HG03469 (cell line): ENCODE data around the gene ZNF670.

ENCODE experiments used
- ATAC-seq: cut with Tn5 transposase; IDR thresholded peaks from one replicate; pipeline ENCODE4 v1.9.1; 2021; ENCODE audit warnings: mild to moderate bottlenecking, moderate library complexity, moderate number of reproducible peaks; ENCODE audit not compliant: unreplicated experiment

Gene ZNF670

DNA sequence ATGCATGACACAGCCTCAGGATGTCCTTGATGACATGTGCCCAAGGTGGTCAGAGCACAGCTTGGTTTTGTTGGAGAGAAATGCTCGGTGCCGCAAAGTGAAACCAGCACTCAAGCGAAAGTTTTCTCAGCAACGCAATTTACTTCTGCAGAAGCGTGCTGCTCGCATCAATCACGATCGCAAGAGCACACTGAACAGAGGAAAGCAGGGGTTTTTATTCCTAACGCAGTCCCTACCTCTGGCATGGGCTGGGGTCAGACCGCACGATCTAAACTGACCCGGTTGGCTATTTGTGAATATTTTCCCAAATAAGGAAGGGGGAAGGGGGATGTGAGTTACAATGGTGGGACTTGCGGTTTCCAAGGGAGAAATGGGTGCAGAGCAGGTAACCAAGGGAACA is 26.4 kb upstream of the ZNF670 start:
- no peak for ATAC-seq

DNA sequence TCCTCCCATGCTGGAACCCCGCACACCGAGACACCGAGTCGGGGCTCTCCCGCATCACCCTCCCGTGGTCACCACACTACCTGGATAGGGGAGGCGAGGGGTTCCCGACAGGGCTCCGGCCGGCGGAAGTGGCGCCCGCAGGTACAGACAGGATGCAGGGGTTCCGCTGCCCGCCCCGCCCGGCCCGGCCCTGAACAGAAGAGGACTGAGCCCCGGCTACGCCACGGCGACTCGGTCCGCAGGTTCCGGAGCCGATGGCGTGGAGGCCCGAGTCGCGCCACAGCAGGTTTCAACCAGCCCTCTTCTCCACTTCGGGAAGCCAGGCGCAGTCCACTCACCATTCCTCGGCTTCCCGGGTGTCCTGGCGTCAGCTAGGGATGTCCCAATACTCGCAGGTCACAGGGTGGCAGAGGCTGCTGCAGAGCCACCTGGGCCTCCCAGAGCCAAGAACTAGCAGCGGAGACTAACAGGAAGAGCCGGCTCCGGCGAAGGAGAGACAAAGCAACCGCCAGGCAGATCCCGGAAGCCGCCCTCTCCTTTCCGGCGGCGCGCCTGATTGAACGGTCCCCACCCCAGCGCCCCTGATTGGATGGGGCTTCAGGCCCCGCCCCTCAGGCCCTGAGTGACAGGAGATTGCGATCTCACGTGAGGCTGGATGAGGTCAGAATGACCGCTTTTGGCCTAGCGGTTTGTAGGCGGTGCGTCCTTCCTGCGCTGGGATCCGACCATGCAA is 25.4 kb upstream of the ZNF670 start, which contains the start of gene ZNF669:
Gene ZNF669, minus strand, starts transcription at position 498 of the 733 bp plus-strand sequence. Its CDS starts 157 bp downstream, at position 341.
- peak; percentile 98 for ATAC-seq

DNA sequence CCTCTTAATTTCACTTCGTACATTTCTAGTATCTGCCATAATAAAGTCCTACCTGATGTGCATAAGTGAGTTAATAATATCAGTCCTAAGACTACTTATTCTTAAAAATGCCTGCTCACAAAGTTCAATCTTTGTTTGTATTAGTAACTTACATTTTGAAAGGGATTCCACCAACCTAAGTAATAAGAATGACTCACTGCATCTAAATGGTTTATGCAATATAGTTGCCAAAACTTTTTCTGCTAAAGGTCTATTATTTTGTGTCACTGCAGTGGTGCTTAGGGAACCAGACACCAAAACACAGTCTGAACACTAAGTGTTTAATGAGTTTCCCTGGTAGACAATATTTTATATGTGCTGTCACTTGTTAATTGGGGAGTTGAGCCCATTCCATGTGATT is 23.8 kb upstream of the ZNF670 start:
- ATAC-seq: no peak

DNA sequence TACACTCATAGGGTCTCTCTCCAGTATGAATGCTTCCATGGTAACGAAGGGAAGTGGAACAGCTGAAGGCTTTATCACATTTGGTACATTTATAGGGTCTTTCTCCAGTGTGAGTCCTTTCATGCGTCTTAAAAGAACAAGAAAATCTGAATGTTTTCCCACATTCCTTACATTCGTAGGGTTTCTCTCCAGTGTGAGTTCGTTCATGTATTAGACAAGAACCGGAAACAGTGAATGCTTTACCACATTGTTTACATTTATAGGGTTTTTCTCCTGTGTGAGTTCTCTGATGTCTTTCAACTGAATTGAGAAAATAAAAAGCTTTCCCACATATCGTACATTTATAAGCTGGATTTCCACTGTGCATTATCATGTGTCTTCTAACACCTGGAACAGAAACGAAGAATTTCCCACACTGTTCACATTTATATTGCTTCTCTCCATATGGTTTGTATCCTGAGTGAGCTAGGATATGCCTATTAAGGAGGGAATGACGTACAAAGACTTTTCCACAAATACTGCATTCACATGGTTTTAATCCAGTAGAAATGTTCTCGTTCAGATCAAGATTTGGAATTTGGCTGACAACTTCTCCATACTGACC is 22.2 kb upstream of the ZNF670 start:
- ATAC-seq: no peak

DNA sequence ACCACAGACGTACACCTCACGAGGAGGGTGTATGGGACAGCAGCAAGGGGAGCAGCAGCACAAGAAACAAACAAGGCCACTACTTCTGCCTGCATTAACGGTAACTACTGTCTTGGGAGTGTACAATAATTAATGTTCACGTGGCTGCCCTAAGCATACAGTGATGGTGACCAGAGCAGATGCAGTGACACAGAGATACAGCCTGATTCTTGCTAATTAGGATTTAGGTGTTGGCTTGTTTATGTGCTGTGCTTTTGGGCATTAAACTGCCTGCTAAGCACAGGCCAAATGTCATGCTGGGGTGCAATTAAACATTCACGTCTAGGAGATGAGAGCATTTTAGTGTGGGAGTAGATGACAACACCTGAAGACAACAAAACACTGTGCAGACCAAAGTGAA is 18.3 kb upstream of the ZNF670 start:
- ATAC-seq: no peak

DNA sequence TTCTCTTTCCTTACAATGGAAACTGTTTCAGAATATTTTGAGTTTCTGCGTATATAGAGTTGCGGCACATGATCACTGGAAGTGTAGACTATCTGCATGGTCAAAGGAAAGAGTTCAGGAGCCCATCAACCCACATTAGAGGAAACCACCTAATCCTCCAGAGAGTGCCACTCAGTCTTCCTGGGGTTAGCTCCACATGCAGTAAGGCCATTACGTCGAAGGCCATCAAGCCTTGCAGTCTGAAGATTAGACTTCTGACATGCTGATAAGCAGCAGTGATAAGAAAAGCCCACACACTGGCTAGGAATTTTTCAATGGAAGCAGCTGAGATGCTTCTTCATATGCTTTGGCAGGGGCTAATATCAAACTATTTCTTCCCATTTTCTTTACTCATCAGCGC is 17.9 kb upstream of the ZNF670 start:
- ATAC-seq: no peak

DNA sequence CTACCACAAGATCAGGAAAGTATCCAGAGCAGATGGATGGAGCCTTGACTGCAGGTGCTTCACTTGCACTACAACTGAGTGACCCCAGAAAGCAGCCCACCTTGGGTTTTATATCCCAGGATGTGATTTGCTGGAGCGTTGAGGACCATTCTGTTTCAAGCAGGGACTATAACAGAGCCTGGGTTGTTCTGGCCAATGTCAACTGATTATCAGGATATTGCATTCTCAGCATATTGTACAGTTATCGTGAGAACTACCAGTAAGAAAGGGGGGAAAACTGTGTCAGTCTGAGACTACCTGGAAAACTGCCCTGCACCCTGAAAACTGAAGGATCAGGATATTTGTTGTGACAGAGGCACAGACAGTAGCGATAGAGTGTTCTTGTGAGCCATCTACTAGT is 17.5 kb upstream of the ZNF670 start:
- ATAC-seq: no peak

DNA sequence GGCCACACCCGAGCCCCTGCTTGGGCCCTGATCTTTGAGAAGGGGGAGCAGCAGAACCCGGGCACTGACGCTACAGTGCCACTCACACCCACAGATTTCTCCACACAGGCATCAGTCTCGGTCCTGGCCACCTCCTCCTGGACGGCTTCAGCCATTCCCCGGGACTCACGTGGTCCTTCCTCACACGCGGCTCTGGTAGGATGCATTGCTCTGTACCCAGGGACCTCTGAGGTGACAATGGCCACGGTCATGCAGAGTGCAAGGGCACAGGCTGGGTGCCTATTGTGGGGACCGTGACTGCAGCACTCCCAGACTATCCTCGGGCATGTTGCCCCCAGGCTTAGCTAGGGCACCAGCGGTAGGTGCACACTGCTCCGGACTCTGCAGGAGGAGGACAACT is 11.8 kb upstream of the ZNF670 start:
- ATAC-seq: no peak

DNA sequence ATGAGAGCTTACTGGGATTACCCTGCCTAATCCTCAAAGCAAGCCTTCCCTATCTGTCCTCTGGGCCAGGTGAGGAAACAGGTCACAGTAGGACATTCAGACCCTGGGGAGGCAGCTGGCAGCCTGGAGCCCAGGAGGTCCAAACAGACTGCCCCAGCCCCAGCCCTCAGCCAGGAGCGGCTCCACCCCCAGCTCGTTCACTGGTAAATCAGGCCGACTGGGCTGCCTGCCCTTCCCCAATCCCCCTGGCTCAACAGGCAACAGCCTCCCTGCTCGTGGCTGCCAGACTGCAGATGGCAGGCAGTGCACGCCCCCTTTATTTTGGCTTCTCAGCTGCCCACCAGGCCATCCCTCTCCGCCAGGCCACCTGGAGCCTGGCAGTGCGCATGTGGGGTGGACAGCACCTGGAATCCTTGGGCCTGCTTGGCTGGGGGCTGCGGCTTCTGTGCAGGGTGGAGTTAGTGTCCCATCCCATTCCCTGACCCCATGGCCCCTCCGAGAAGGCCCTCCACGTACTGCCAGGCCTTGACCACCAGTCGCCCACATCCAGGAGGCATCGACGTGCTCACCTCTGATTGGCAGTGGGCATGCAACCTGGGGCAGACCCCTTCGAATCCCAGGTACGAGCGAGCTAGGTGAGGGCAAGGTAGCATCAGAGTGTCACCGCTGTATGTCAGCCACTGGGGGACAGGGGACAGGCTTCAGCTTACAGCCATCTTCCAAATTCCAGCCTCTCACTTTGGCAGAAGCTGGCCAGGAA is 11.2 kb upstream of the ZNF670 start:
- no peak for ATAC-seq

DNA sequence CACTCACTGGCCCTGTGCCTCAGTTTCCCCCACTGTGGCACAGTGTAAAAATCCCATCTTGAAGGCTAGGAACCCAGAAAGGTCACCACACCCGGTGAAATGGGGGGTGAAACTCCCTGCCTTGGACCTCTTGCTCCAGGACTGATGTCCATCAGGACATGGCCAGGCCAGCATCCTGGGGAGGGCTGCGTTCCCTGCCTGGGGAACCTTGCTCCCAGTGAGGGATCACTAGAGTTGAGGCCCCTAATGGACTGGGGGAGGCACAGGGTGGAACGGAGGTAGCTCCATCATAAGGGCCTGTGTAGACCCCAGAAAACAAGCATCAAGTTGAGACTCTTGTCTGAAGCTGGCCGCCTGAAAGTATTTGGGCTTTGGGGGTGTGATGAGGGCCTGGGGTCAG is 10.4 kb upstream of the ZNF670 start:
- no peak for ATAC-seq

DNA sequence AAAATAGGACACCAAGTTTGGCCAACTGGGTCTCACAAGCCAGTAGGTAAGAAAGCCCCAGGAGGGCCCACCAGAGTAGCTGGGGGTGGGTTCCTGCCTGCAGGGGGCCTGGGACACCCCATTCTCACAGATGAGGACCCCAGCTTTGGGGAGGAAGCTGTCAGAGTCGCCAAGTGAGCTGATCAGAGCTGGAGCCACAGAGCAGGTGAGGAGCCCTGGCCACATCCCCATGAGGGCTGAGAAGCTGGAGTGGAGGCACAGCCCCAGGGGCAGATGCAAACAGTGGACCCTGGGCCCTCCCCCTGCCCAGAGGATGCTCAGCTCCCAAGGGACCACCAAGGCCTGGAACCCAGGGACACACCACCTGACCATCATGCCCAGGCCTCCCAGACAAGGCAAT is 8.6 kb upstream of the ZNF670 start:
- ATAC-seq: no peak

DNA sequence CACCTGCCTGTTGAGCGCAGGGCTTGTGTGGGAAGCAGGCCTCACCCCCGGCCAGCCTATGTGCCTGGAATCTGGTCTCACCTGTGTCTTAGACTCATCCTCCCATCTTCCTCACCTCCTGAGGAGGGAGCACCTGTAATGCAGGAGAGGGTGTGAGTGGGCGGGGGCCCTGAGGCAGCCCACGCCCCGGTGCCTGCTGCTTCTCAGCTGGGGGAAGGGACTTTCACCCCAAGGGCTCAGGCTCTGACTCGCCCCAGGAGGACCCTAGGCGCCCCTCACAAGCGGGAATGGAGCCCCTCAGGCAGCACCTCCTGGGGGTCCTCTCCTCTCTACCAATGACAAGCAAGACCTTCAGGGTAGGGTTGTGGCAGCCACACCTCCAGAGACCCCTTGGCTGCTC is 6.7 kb upstream of the ZNF670 start:
- ATAC-seq: no peak

DNA sequence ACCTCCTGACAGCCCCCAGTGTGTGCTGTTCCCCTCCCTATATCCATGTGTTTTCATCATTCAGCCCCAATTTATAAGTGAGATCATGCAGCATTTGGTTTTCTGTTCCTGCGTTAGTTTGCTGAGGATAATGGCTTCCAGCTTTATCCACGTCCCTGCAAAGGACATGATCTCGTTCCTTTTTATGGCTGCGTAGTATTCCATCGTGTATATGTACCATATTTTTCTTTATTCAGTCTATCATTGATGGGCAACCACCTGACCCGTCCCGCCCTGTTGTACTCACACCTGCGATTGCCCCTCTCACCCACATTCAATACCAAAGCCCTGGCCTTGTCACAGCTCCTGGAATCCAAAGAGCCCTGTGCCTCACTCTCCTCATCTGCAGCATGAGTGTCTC is 6.2 kb upstream of the ZNF670 start:
- no peak for ATAC-seq

DNA sequence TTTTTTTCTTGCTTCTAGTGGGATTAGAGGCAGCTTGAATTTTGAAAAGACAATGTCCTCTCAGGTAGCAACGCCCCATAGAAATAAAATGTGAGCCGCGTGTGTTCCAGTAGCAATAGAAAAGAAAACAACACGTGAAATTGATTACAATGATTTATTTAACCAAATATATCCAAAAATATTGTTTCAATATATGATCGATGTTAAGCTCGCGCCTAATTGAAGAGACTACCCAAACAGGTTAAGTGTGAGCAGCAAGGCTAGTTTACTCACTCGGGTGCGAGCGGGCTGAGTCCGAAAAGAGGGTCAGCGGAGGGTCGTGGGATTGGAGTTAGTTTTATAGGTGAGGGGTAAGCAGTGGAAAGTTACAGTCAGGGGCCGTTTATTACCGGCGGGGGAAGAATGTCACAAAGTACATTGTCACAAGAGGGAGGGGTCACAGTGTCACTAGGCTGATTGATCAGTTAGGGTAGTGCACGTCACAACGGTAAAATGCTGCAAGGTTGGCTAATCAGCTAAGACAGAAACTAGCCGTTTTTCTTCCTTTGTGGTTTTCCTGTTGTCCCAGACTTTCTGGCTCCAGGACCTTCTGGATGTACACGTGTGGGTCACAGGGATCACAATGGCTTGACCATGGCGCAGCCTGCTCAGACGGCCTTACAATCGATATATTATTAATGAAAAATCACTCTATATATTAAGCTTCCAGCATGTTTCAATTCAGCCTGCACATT is 697 bp upstream of the ZNF670 start:
- no peak for ATAC-seq

DNA sequence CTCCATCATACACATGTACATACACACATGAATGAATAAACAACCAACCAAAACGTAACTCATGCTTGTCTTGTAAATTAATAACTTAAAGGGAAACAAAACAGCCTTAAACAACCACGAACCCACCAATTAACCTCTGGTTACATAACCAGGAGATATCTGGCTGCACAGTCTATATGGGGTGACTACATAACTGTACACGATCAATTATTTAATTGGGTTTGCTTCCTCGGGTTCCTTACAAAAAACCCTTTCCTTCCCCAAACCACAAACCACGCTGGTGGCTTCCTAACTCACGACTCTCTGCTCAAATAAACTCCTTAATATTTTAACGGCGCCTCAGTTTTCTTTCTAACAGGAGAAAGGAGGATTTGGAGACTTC is 744 bp downstream of the ZNF670 start:
- no peak for ATAC-seq

DNA sequence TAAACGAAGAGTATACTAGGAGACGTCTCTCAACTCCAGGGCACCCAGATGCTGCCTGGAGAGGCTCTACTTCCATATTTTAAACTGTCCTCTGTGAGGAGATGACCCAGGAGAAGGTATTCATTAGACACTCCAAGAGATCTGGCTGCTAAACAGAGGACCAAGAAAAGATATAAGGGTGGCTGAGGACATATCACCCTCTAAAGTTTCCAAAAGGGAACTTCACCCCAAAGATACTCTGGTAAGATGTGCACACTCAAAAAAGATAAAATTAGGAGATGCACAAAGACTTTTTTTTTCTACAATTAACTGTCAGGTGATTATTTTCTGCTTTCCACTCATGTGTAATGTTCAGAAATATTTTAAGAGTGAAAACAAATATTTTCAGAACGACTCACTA is 1.4 kb downstream of the ZNF670 start:
- ATAC-seq: no peak

DNA sequence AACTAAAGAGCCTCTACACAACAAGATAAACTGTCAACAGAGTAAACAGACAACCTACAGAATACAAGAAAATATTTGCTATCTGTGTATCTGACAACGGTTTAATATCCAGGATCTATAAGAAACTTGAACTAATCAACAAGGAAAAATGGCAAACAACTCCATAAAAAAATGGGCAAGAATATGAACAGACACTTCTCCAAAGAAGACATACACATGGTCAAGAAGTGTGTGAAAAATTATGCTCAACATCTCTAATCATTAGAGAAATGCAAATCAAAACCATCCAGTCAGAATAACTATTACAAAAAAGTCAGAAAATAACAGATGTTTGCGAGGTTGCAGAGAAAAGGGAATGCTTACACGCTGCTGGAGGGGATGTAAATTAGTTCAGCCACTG is 8.0 kb downstream of the ZNF670 start:
- no peak for ATAC-seq

DNA sequence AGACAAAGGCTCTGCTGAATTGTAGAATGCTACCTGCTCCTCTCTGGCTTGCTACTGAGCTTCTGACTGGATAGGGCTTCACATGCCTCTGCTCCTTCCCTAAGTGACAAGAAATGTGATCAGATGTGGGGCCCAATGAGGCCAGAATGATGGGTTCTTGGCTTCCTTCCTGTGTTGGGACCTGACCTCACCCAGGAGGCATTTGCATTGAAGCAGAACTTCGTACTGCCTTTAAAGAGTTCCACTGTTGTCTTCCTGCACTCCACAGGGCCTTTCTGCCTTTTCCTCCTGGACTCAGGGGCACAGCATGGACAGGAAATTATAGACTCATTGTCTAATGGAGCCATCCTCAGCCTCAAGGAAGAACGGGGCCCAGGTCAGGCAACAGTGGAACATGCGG is 14.3 kb downstream of the ZNF670 start:
- ATAC-seq: no peak

DNA sequence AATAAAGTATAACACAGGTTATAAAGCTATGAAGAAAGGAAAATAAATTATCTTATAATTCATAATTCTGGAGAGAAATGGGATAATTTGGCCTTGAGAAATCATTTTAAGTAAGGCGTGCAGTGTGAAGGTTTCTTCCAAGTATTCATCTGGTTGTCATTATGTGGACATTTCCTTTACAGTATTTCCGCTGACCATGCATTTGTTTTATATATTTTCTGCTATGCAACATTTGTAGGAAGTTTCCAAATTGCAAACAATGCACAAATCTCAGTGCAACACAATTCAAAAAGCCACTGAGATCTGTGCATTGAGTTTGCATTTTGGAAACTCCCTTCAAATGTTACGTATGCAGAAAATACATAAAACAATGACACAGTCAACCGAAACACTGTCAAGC is 17.8 kb downstream of the ZNF670 start:
- ATAC-seq: no peak

DNA sequence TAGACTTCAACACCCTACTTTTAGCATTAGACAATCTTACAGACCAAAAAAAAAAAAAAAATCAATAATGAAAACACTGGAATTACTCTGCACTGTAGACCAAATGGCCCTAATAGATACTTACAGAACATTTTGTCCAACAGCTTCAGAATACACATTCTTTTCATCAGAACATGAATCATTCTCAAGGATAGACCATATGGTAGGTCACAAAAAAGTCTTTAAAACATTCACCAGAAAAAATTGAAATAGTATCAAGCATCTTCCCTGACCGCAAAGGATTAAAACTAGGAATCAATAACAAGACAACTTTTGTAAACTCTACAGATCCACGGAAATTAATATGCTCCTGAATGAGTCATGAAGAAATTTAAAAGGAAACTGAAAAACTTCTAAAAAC is 22.5 kb downstream of the ZNF670 start:
- no peak for ATAC-seq

DNA sequence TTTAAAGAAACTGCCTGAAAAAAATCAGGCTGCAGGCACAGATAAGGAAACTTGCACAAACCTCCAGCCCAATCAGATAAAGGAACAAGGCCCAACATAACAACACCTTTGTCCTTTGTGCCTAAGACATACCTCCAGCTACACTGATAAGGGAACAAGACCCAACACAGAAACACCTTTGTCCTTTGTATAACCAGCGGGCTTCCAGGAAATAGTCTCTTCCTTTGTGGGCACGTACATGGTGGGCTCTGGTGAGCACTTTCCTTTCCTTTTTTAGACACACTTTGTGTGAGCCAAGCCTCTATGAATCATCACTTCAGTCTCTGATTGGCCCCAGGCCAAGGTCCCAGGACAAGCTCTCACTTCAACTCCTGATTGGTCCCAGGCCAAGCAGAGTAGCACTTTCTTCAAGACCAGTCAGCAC is 23.6 kb downstream of the ZNF670 start:
- no peak for ATAC-seq
